Endothelial cell of hepatic sinusoid (primary cell): ENCODE results near the gene RARG.

Source experiments
- in situ Hi-C: cut with HindIII; loops from 2 replicates; pipeline ENCODE4 v1.10.0; 2017; ENCODE audit warnings: low sequenced_read_pairs

RARG gene

DNA sequence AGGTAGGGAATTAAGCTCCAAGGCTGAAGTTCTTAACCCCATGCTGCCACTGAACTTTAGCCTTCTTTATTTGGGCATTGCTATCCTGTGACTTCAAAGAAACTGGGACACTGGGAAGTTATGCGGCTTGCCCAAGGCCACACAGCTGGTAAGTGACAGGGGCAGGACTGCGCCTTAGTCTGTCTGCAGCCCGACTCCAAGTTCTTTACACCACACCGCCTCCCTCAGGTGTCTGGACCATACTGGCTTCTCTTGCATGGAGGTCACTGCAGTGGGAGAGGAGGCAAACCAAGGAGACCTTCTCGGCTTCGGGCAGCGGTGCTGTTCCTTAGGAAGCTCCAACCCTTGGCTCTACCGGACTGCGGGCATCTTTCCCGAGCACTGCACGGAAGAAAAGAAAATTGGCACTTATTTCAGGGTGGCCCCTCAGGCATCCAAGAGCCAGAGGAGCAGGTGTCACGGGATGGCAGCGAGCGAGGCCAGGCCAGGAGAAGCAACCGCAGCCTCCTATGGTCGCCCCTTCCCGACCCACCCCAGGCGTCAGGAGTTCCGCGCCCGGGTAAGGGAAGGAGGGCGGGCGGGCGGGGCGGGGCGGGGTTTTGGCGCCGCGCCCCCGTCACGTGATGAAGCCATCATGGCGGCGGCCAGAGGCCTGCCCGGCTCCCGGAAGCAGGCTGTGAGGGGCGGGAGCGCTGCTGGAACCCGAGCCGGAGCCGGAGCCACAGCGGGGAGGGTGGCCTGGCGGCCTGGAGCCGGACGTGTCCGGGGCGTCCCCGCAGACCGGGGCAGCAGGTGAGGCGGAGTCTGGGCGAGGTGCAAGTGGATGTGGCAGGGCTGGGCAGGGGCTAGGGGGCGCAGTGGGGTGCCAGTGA lies 19.7 kb upstream of the RARG start:
- in situ Hi-C loops = no loop called here

DNA sequence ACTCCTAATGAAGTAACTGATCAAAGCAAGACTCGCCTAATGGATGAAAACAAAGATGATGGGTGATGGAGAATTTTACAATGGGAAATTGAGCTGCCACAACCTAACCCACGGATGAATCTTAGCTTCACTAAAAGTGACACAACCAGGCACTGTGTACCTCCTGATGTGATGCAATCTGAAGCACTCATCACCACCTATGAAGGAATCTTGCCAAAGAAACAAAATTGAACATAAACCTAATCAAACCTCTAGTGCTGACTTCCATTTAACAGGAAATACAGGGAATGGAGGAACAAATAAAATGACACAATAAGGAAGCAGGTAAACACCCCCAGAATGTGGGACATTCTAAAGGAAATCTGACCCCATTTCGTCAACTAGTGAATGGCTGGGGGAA lies 13.3 kb upstream of the RARG start:
- in situ Hi-C loops = no loop called here

DNA sequence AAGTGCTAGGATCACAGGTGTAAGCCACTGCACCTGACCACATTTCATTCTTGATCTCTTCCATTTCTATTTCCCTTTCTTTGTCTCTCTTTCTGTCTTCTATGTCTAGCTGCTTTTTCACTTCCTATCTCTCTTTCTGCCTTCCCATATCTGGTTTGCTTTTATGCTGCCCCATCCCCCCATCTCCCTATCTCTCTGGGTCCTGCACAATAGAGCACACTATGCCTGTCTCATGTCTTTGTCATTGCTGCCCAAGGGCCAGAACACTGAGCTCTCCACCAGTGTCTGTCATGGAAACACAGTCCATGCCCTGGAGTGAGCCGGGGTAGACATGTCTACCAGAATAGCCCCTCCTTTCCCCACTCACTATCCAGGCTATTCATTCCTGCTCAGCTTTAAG lies 12.3 kb upstream of the RARG start:
- in situ Hi-C loops = loop anchor here (5.0 kb wide), 1 partner anchor 78 kb away; the partner anchor contains the start of gene AAAS

DNA sequence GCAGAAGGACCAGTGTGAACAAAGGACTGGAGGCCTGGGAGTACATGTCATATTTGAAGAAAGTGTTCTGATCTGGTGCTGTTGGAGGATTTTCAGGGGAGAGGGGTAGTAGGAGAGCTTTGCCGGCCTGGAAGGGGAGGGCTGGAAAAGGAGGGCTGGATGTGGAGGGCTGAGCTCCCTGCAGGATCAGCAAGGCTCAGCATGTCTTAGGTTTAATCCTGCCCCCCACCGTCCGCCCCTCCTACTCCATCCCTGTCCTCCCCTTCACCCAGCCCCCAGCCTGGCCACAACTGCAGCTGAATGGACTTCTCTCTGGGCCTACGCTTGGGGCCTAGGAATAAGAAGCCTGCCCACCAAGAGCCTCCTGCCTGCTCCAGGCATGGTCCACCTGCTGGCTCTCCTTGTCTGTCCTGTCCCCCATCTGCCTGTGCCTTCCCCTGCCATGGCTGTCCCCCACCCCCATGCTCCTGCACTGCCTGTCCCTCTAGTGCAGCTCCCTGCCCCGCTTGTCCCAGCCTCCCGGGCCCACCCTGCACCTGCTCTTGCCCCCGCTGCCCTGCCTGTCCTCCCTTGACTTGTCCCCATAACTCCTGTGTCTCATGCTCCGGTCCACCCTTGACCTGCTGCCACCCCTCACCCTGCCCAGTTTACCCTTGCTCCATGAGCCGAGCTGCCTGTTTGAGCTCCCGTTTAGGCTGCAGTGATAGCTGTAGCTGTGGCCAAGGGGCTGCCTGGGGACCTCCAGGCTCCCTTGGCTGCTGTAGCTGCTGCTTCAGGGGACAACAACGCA lies 9.8 kb upstream of the RARG start:
- in situ Hi-C loops = loop anchor here (5.0 kb wide), 1 partner anchor 80 kb away; the partner anchor contains the start of gene AAAS

DNA sequence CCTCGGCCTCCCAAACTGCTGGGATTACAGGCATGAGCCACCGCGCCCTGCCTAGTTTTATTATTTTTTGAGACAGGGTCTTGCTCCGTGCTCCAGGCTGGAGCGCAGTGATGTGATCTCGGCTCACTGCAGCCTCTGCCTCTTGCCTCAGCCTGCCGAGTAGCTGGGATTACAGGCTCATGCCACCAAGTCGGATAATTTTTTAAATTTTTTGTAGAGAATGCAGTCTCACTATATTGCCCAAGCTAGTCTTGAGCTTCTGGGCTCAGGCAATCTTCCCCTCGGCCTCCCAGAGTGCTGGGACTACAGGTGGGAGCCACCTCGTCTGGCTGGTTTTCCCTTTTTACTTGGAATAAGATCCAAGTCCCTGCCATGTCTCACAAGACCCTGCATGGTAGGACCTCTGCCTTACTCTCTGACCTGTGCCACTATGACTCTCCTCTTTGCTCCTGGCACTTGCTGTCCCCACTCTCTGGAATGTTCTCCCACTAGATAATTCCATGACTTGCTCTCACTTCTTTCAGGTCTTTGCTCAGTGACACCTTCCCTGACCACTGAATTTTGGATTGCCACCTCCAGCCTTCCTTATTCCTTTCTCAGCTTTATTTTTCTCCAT lies 7.7 kb upstream of the RARG start:
- in situ Hi-C loops = loop anchor here (5.0 kb wide), 1 partner anchor 83 kb away; the partner anchor contains the start of gene AAAS

DNA sequence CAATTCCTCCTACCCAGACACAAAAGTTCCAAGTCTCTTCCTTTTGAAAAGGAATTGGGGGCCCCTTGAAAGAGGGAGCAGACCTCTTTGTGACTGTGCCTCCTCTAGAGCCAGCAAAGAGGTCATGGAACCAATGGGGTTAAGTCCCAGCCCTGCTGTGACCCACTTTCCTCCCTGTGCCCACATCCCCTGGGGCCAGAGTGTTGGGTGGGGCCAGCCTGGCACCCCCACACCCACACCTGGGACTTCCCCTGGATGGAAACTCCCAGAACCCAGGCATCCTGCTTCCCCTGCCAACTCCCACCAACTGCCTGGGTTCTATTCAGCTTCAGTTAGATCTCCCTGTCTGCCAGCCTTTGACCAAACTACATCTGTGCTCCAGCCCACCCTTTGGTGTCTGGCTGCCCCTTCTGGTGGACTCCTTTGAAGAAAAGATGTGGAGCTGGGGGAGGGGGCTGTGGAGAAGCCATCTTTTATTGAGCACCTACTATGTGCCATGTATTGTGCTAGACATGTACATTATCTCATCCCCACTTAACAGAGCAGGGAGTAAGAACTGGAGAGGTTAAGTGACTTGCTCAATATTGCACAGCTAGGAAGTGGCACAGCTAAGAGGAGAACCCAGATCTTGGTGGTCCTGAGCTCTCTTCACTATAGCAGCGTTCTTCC lies 4.6 kb upstream of the RARG start:
- in situ Hi-C loops = no loop called here

DNA sequence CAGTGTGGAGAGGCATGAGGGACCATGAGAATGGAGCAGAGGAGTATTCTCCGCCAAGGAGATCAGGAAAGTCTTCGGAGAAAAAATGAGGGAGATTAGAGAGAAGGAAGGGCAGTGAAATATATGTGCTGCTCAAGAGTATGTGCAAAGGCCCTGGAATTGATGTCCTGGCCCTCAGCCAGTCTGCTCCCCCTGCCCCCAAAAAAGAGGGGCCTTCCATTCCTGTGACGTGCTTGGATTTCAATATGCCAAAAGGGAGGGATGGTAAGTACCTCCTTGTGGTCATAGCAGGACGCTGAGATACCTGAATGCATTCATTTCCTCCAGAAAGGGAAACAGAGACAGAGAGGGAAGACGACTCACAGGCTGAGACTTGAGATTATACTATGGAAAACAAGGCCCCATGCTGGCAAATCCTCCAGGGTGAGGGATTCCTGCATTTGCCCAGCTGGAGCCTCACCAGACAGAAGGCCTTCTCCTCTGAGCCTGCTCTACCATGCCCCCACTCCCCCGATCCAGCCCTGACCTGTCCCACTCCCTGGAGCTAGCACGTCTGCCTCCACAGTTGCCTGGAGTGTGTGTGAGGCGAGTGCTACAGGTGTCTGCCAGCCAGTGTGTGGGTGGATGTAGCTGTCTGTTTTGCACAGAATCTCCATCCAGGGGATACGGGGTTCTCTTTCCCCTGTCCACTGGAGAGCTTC lies 3.9 kb upstream of the RARG start:
- in situ Hi-C loops = no loop called here

DNA sequence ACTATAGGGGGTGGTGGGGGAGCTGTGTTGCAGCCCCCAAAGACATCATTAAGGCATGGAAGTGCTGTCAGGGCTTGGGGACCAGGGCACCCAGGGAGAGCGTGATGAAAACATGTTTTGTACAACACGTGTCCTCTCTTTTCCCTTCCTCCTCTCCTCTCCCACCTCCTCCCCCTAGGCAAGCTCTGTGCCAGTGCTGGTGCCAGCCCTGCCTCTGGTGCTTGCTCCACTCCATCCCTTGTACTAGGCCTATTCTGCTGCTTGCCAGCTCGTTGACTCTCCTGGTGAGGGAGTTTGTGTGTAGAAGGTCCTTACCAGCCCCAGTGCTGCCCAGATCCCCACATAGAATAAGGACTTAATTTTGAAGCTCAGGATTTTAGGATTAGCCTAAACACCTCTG lies 3.2 kb upstream of the RARG start:
- in situ Hi-C loops = no loop called here

DNA sequence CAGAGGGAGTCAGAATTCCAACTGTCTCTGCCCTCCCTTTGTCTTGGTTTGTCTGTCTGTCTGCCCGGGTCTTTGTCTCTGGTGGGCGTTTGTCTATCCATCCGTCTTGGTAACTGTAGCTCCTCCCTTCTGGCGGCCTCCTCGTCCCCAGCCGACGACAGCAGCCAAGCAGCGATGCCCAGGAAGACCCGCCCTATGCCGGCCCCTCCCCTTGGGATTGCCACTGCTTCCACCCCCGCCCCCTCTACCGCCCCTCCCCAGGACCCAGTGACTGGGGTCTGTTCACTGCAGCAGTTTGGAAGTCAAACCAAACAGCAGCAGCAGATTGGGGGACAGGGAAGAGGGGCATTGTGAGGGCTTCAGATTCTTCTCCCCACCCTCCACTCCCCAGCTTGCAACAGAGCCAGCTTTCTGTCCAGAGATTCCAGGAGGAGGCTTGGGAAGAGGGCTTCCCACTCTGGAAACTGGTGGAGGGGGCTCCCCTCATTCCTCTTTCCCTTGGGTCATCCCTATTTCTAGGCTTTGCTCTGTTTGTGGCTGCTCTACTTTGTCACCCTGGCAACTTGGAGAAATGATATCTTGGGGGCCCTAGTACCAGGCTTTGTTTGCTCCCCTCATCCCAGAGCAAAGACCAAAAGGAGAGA lies 2.4 kb upstream of the RARG start:
- in situ Hi-C loops = no loop called here

DNA sequence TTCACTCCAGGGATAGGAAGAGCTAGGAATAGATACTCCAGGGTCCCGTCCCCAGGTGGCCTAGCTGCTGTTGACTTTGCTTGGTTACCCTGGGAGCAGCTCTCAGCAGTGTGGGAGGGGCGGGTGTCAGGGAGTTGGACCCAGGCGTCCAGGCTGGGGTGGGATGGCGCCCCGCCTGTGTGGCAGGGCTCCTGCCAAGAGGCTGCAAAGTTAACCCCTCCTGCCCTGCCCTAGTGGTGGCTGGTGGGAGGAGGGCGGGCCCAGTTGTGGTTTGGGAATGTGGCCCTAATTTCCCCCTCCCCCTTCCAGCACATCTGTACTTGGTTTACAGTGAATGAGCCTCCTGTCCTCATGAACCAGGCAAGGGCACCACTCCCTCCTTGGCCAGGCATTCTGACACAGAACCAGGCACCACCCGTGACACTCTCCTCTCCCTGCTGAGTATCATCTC lies 1.7 kb upstream of the RARG start:
- in situ Hi-C loops = no loop called here

DNA sequence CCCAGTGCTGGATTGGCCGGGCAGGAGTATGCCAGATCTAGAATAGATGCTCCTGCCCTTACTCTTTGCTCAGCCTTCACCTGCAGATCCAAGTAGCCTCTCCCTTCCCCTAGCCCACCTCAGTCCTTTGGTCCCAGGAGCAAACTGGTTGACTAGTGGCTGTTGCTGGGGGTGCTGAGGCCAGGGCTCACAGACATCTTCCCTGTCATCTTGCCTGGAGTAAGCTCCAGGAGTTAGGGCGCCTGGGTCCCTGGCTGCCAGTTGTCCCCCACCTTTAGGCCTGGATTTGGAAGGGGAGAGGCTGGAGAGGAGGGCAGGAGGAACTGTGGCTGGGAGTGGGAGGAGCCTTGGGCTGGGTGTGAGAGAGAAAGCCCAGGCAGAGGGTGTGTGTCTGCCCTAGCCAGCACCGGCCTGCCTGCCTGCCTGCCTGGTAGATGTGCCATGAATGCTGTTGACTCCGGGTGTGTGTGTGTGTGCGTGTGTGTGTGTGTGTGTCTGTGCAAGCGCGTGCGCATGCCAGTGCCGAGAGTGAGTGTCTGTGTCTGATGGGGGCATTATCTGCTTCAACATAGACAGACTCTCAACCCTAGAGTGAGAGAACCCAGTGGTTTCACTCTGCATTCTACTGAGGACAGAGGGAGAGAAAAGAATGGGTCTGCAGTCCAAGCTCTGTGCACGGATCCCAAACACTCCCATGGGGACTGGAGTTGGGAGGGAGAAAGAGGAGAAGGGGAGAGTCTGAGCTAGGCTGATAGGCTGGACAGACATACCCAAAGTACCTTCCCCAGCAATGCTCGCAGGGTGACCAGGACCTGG lies 845 bp upstream of the RARG start:
- in situ Hi-C loops = no loop called here

DNA sequence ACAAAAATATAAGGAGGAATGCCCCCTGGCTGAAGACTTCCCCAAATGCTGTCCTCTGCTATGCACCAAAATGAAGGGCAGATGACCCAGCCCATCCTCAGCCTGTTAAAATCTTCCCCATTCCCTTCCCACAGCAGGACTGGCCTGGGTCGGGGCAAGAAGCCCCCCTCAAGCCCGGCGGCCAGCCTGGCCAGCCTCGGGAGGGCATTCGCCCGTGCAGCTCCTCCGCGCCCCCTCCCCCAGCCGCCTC lies 413 bp downstream of the RARG start:
- in situ Hi-C loops = no loop called here

DNA sequence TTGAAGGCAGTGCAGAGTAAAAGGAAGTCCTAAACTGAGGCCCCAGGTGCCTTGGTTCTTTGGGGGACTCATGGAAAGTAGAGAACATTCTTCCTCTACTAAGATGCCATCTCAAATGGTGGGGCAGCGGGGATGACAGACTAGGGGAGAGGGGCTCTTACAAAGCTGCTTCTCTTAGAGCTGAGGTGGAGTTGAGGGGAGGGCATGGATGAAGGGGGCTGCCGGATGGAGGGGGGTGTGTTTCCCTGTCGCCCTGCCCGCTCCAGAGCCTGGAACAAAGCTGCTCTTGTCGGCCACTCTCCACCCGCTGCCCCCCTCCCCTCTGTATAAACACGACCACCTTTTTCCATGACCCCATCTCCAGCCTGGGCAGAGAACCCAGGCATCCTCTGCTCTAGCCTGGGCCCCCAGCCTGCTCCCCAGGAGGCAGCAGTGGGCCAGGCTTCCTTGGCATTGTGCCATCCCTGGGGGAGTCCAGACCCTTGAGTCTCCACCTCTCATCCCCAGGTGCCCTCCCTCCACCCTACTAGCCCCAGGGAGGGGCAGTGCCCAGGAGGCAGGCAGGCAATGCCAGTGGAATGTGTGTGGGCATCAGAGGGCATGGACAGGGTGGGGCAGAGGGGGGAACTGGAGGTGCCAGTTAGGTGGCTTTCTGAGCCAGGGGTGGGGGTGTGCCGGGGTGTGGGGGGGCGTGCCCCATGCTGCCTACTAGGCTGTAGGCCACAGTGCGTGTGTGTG lies 1.7 kb downstream of the RARG start:
- in situ Hi-C loops = no loop called here

DNA sequence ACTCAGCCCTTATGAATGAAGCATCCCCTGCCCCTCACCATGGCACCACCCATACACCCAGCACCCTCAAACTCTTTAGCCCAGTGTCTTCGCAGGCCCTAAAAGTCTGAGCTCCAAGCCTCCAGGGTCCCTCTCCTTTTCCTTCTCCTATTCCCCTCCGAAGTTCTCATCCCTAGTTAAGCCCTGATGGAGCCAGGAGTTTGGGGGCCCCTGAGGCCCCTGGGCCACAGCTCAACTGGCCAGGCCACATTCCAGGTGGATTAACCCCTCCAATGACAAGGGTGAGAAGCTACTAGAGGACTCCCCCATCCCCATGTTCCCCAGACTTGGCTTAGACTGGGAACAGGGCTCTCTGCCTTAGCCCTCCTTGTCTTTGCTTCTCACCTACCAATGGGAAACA lies 2.6 kb downstream of the RARG start:
- in situ Hi-C loops = no loop called here

DNA sequence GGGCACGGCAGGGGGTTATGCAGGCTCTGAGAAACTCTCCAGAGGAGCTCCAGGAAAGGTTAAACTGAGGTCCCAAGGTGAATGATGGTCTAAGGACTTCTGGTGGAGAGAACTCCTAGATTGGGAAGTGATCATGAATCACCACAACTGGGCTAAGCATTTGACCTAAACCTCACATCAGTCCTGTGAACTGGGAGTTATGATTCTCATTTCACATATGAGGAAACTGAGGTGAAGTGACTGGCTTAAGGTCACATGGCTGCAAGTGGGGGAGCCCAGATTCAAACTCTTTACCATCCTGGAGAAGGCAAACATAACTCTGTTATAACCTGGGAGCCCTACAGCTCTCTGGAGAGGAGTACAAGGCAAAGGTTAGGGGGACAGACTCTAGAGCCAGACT lies 4.2 kb downstream of the RARG start:
- in situ Hi-C loops = no loop called here

DNA sequence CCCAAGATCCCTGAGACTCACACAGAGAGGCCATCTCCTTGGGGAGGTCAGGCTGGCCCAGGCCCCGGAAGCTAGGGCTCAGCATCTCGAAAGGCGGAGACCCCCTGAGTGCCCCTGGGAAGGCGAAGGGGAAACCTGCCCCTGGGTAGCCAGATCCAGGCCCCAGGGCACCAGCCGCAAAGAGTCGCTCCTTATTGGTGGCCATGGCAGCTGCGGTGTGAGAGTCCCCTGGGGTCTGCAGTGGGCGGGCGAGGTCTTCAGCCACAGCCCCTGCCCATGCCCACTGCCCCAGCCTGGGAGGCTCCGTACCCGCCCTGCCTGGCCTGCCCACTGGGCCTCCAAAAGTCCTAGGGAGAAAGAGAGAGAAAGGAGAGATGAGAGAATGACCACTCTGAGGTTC lies 4.7 kb downstream of the RARG start:
- in situ Hi-C loops = no loop called here

DNA sequence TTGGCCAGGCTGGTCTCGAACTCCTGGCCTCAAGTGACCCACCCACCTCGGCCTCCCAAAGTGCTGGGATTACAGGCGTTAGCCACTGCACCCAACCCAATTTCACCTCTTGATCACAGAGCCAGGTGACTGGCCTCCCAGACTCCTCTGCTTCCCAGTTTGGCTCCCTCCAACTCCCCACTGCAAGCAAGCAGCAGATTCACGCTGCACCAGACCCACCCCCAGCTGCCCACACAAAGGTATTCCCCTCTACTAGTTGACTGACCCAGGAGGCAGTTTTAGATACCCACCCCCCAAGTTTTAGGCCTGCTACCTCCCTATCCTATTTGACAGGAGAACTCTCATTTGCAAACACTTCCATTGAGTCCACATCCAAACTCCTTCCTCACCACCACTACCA lies 5.2 kb downstream of the RARG start:
- in situ Hi-C loops = no loop called here

DNA sequence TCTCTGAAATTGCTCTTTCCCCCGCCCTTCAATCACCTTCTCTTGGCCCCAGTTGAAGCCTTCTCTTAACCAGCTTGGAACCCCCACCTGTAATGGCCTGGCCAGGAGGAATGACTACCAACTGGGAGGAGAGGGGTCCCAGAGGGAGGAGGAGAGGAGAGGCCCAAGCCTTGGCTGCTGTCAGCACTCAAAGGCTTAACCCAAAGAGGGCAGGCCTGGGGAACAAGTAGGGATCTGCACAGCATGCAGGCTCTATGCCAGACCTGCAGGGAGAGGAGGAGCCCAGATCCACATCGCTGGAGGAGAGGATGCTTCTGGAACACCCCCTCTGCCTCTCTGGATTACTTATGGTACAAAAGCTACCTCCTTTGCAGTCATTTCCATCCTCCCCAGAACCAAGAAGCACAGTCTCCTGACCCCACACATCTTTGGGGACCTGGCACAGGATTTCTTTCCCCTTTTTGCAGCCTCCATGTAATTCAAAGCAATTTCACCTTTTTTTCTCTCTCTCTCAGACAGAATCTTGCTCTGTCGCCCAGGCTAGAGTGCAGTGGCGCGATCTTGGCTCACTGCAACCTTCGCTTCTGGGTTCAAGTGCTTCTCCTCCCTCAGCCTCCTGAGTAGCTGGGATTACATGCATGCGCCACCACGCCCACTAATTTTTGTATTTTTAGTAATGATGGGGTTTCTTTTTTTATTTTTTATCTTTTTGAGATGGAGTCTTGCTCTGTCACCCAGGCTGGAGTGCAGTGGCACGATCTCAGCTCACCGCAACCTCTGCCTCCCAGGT lies 6.2 kb downstream of the RARG start:
- in situ Hi-C loops = no loop called here
